Measurements from ENCODE around the gene CAMK1.

GRCh38 chr3:9778143-9779074, 8.7 kb upstream of the CAMK1 start:
- no peak for TF ChIP-seq CTCF (IDR thresholded peaks at IDR 0.05; ENCODE audit: insufficient read depth, low read depth, low read length)
- TF ChIP-seq EZH2 (IDR thresholded peaks at IDR 0.05; ENCODE audit: insufficient read depth, low read length) = no peak

Data from astrocyte (in vitro differentiated cells and primary cell).